NT2/D1 (cell line): ENCODE results near the gene ANKRD16.

Source experiments
- SUZ12 ChIP-seq: IDR thresholded peaks from 2 replicates; pipeline ENCODE4 v1.6.1; 2011; ENCODE audit not compliant: insufficient read length, insufficient read depth; ENCODE audit errors: extremely low read depth
- YY1 ChIP-seq: IDR thresholded peaks from 2 replicates; pipeline ENCODE4 v1.6.1; 2011; ENCODE audit not compliant: insufficient read length, insufficient read depth
- ZNF274 ChIP-seq: IDR thresholded peaks from 2 replicates; pipeline ENCODE4 v1.6.1; 2011; ENCODE audit warnings: mild to moderate bottlenecking, low read depth, low read length

- TF ChIP-seq SUZ12 (no peak), YY1 (no peak), ZNF274 (no peak)
These were observed 35.6 kb downstream of the ANKRD16 start for GRCh38 chr10:5854131-5854475.
